Activated B cell treated with CpG ODN at 0.5 μM for 24 hours (primary cell): ENCODE results near the gene RFX4. TPM values are rescaled to one million over a fixed set of nuclear protein-coding genes. Genes with fewer than 3 reads are reported as not detected.

Source experiments
- ATAC-seq: fragments of 200-7000 bp; cut with Tn5 transposase; one replicate; pipeline ENCODE4 v1.10.0; 2021; ENCODE audit warnings: low read depth, mild to moderate bottlenecking, moderate library complexity
- CTCF ChIA-PET: fragments of 350-600 bp; sonication (Branson Sonifier 250); formaldehyde crosslinking; loops from one replicate; lab custom pipeline; 2021; ENCODE audit warnings: antibody characterized with exemption; lab: Charles Lee
- POLR2A ChIA-PET: fragments of 350-600 bp; sonication (Branson Sonifier 250); formaldehyde crosslinking; loops from one replicate; lab custom pipeline; 2021; ENCODE audit warnings: antibody characterized with exemption; lab: Charles Lee
- DNase-seq: peaks from one replicate; pipeline ENCODE4 v3.0.0; 2022
- H3K27ac Mint-ChIP-seq: one replicate; pipeline ENCODE4 v1.8.0; 2020; ENCODE audit warnings: mixed read lengths
- H3K27me3 Mint-ChIP-seq: one replicate; pipeline ENCODE4 v1.8.0; 2021; ENCODE audit warnings: mixed read lengths
- H3K36me3 Mint-ChIP-seq: one replicate; pipeline ENCODE4 v1.8.0; 2021; ENCODE audit warnings: low read depth, mixed read lengths
- H3K4me1 Mint-ChIP-seq: one replicate; pipeline ENCODE4 v1.8.0; 2021; ENCODE audit warnings: mixed read lengths
- H3K4me3 Mint-ChIP-seq: one replicate; pipeline ENCODE4 v1.8.0; 2020; ENCODE audit warnings: mild to moderate bottlenecking, mixed read lengths
- H3K9me3 Mint-ChIP-seq: one replicate; pipeline ENCODE4 v1.8.0; 2020; ENCODE audit warnings: mixed read lengths
- CTCF ChIP-seq: fragments of 200-600 bp; IDR thresholded peaks from one replicate; pipeline ENCODE4 v1.8.0; 2022; ENCODE audit warnings: antibody characterized with exemption, mild to moderate bottlenecking
- intact Hi-C: fragments of 100-400 bp; cut with micrococcal nuclease; formaldehyde crosslinking; loops from one replicate; pipeline ENCODE4 v1.15.1; 2024
- total RNA-seq: library from RNA; stranded (reverse); gene quantifications from 2 replicates; pipeline ENCODE4 v1.2.3, GENCODE V29; 2022

RFX4 gene
- total RNA-seq, 1 donor from 2014 or later = not detected

DNA sequence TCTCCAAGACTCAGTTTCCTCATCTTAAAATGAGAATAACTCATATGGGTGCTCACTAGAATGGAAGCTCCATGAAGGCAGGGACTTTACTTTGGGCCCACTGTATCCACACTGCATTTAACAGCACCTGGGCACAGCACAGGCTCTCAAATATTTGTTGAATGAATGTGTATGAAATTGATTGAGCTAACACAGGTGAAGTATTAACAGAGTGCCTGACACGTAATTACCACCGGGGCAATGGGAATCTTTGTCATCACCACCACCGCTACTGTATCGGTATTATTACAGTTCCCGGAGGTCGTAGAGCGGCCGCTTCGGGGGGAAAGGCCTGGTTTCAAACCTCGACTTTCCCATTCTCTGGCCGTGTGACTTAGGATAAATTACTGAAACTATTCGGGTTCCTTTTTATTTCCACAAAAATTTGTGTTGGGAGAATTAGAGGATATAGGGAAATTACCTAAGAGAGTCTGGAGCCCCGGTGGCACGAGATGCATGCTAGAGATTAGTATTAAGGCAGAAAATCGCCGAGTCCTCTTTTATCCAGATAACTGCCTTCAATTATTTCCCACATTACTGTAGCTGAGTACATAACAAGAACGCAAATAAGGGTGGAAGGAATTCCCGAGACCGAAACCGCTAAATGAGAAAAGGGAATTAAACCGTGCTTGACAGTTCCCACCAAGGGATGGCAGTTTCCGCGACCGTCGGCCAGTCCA is 190.6 kb downstream of the RFX4 start:
- no peak for TF ChIP-seq CTCF
- POLR2A ChIA-PET = no interaction called here
- Mint-ChIP-seq H3K4me1 (peaks cover 19% of the 10 kb centered on the region), H3K36me3 (peaks cover 7% of the 10 kb centered on the region), H3K9me3 (no peaks in the 10 kb centered on the region), H3K27me3 (peaks cover 8% of the 10 kb centered on the region), H3K27ac (peak overlapping the region; percentile 82), H3K4me3 (peak overlapping the region; percentile 88)
- ATAC-seq = no peak
- no peak for DNase-seq
- intact Hi-C loops = loop anchor here (1.0 to 10.0 kb wide), 4 partner anchors 13 to 415 kb away; partner anchors contain the start of gene MTERF2
- CTCF ChIA-PET = no interaction called here

GRCh38 chr12:106774005-106774807 is 191.4 kb downstream of the RFX4 start, which contains the start of gene RIC8B:
Gene RIC8B (plus strand): TSS chr12:106774682. CDS start chr12:106774746, 64 bp downstream.
- ATAC-seq = peak; percentile 80
- H3K4me1 Mint-ChIP-seq = peaks cover 19% of the 10 kb centered on the region
- ChIA-PET CTCF (no interaction called here), POLR2A (no interaction called here)
- no peaks in the 10 kb centered on the region for H3K9me3 Mint-ChIP-seq
- peaks cover 6% of the 10 kb centered on the region for H3K27me3 Mint-ChIP-seq
- peak within 1 kb of the TSS; percentile 88 for H3K4me3 Mint-ChIP-seq
- DNase-seq = peak; percentile 59
- peak within 1 kb of the TSS; percentile 82 for H3K27ac Mint-ChIP-seq
- intact Hi-C loops = loop anchor here (1.0 to 10.0 kb wide), 4 partner anchors 13 to 416 kb away; partner anchors contain the start of gene MTERF2
- peaks cover 7% of the 10 kb centered on the region for H3K36me3 Mint-ChIP-seq
- no peak for TF ChIP-seq CTCF

GRCh38 chr12:106774808-106775524 is 192.2 kb downstream of the RFX4 start:
- ATAC-seq = no peak
- CTCF ChIA-PET = no interaction called here
- POLR2A ChIA-PET = no interaction called here
- intact Hi-C loops = loop anchor here (1.0 to 10.0 kb wide), 4 partner anchors 14 to 417 kb away; partner anchors contain the start of gene MTERF2
- peak overlapping the region; percentile 66 for H3K27ac Mint-ChIP-seq
- peak overlapping the region; percentile 88 for H3K4me3 Mint-ChIP-seq
- no peaks in the 10 kb centered on the region for H3K27me3 Mint-ChIP-seq
- TF ChIP-seq CTCF = no peak
- peaks cover 7% of the 10 kb centered on the region for H3K36me3 Mint-ChIP-seq
- H3K4me1 Mint-ChIP-seq = peaks cover 19% of the 10 kb centered on the region
- DNase-seq = no peak
- no peaks in the 10 kb centered on the region for H3K9me3 Mint-ChIP-seq

- ATAC-seq = no peak
These were observed 194.1 kb downstream of the RFX4 start for GRCh38 chr12:106776897-106777296.

More at GRCh38 chr12:106776897-106777296, 194.1 kb downstream of the RFX4 start:
- Mint-ChIP-seq H3K27ac (no peak overlapping the region), H3K9me3 (no peaks in the 10 kb centered on the region), H3K4me3 (no peak overlapping the region), H3K27me3 (no peaks in the 10 kb centered on the region), H3K36me3 (peaks cover 7% of the 10 kb centered on the region), H3K4me1 (peaks cover 19% of the 10 kb centered on the region)
- intact Hi-C loops = loop anchor here (10.0 kb wide), 1 partner anchor 208 kb away; the partner anchor contains the start of gene MTERF2
- ChIA-PET CTCF (no interaction called here), POLR2A (no interaction called here)
- no peak for DNase-seq
- TF ChIP-seq CTCF = no peak
